NCI-H748 (cell line): Measurements from ENCODE around the gene RGL3.
"Not testable (repeated sequence)": the region's sequence is repeated elsewhere in the genome, so short reads cannot be mapped to it uniquely, and the experiment has no call there.

Source experiments
- DNase-seq: peaks from one replicate; lab custom pipeline; 2025; ENCODE audit not compliant: unreplicated experiment; lab: John Stamatoyannopoulos, UW

Gene RGL3

GRCh38 chr19:11421371-11422098 is 2.4 kb upstream of the RGL3 start:
- DNase-seq = peak; percentile 18

- DNase-seq = no peak
Observed at GRCh38 chr19:11420429-11421370, 1.6 kb upstream of the RGL3 start.

GRCh38 chr19:11418094-11418548 is 993 bp downstream of the RGL3 start:
- no peak for DNase-seq

- DNase-seq = no peak
Observed at GRCh38 chr19:11416346-11417052, 2.6 kb downstream of the RGL3 start.

GRCh38 chr19:11414544-11414943 is 4.6 kb downstream of the RGL3 start:
- DNase-seq = no peak

- no peak for DNase-seq
Observed at GRCh38 chr19:11410682-11411081, 8.4 kb downstream of the RGL3 start.

GRCh38 chr19:11408591-11408990 is 10.5 kb downstream of the RGL3 start:
- no peak for DNase-seq

- DNase-seq = not testable (repeated sequence)
Observed at GRCh38 chr19:11406703-11407236, 12.3 kb downstream of the RGL3 start.

- DNase-seq = no peak
Observed at GRCh38 chr19:11405846-11406643, 13.1 kb downstream of the RGL3 start.

GRCh38 chr19:11404588-11405222 is 14.4 kb downstream of the RGL3 start:
- DNase-seq = no peak

GRCh38 chr19:11401808-11402543 is 17.1 kb downstream of the RGL3 start:
- no peak for DNase-seq

GRCh38 chr19:11400798-11401197 is 18.3 kb downstream of the RGL3 start:
- no peak for DNase-seq

- DNase-seq = no peak
Observed at GRCh38 chr19:11399667-11400066, 19.4 kb downstream of the RGL3 start.

GRCh38 chr19:11397089-11397610 is 22.0 kb downstream of the RGL3 start:
- no peak for DNase-seq

- DNase-seq = no peak
Observed at GRCh38 chr19:11390933-11391680, 28.0 kb downstream of the RGL3 start.

GRCh38 chr19:11390359-11390758 is 28.8 kb downstream of the RGL3 start:
- no peak for DNase-seq

GRCh38 chr19:11387162-11388034 is 31.7 kb downstream of the RGL3 start:
- DNase-seq = peak; percentile 27
